GM21717 (cell line): Measurements from ENCODE around the gene MEGF8.

Experiments used
- ATAC-seq: cut with Tn5 transposase; IDR thresholded peaks from one replicate; pipeline ENCODE4 v1.9.1; 2021; ENCODE audit warnings: mild to moderate bottlenecking, moderate library complexity; ENCODE audit not compliant: unreplicated experiment

Gene MEGF8

DNA sequence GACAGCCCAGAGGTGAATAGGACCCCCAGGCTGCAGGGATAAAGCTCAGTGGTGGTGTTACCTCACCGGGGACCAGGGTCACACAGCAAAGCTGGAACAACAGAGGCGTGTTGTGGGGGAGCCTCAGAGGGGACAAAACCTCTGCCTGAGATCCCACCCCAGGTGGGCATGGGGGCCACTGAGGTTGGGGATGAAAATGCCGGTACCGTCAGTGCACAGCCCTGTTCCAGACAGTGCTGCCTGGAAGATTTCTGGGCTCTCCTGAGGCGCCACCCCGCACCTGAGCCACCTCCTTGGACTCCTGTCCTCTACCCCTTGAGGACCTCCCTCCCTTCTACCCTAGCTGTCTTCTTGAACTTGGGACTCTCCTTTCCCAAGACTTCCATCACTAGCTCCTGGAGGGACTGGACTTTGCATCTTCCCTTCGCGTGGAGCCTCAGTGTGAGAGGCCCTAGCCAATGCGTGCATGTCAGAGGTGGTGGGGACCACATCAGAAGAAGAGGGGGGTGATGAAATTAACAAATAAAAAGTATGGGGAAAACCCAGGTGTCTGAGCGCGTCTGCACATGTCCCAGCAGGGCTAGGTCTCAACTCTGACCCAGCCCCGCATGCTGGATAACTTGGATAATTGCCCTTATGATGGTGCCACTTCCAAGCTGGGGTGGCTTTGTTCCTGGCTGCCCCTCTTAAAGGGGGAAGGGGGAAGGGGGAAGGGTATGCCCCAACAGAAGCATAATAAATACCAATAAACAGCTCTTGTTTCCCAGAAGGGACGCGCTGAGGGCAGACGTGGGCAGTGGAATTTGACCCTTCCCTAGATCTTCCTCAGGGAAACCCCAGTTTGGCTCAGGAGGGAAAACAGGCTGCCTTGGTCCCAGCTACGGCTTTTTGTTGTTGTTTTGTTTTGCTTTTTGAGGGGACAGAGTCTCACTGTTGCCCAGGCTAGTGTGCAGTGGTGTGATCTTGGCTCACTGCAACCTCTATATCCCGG lies 53.1 kb downstream of the MEGF8 start:
- no peak for ATAC-seq

DNA sequence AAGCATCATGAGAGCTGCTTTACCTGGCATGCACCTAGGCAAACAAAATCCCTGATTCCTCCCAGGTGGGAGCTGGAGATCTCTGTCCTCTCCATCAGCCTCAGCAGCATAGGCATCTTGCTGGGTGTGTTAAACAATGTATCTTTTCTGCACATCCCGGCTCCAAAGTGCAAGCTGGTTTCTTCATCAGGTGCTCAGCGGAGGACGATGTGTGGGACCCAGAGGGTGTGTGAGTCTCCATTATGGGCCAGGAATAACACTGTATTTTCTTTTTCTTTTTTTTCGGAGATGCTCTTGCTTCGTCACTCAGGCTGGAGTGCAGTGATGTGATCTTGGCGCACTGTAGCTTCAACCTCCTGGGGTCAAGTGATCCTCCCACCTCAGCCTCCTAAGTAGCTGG lies 54.7 kb downstream of the MEGF8 start:
- ATAC-seq = no peak

DNA sequence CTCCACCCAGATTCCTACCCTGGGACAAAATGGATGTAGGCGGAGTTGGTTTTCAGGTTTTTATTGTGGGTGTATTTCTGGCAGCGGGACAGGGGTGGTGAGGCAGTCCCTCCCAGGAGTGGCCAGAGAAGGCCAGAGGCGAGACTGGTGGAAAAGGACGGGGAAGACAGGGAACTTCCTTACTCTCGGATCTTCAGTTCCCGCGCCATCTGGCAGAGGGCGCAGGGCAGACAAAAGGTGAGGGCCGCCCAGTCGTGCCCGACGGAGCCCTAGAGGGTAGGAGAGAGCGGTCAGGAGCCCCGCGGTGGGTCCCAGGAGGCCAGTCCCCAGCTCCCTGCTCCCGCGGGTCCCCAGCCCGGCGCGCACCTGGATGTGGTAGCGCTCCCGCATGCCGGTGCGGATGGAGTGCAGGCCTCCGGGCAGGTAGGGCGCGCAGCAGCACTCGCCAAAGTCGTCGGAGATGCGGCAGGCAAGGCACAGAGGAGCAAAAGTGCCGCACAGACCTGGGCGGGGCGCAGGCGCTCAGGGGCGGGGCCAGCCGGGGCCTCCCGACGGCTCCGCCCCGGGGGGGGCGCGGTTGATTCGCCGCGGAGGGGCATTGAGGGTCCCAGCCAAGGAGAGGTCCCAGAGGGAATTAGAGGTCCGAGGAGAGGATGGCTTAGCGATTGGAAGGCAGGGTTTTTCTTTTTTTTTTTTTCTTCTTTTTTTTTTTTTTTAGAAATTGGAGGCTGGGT lies 61.7 kb downstream of the MEGF8 start:
- ATAC-seq = no peak

DNA sequence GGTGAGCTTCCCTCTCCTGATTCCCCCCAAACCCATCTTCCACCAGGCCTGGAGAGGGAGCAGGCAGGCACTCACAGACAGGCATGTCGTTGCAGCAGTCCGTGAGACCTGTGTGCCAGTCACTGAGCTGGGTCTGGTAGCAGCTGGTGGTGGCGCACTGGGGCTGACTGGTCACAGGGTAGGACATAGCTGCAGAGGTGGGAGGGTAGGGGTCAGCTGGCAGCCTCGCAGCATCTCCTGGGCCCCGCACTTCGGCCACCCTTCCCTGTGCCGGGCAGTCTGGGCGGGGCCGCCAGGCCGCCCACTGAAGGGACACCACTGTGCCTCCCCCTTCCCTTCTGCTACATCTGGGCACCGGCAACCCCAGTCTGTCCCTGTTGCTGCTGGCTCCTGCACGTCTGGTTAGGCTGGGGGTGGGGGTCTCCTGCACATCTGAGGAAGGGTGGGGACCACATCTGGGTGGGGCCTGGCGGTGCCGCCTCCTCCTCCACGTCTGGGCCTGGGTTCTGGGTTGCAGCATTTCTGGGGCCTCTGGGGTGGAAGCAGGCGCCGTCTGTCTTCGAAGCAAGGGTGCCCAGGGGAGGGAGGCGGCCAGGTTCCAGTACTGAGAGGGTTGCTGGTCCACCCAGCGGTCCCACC lies 63.5 kb downstream of the MEGF8 start:
- no peak for ATAC-seq

DNA sequence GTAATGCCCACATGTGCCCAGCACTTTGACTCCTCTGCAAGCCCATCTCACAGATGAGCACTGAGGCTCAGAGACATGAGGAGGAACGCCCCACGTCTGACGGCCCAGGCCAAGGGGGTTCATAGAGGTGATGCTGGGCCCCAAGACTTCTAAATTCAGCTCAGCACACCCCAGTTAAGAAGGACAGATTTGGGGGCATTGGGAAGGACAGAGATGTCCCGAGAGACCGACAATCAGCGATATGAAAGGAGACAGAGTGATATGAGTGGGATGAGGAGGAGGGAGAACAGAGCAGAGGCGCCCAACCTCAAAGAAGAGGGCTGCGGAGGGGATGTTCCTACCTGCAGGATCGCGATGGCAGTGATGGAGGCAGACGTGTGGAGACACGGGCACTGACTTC lies 64.5 kb downstream of the MEGF8 start, which contains the start of gene CNFN:
Gene CNFN (minus strand): TSS at position 399 of the 400 bp plus-strand sequence. CDS start 1,260 bp downstream, outside the sequence.
- no peak for ATAC-seq

DNA sequence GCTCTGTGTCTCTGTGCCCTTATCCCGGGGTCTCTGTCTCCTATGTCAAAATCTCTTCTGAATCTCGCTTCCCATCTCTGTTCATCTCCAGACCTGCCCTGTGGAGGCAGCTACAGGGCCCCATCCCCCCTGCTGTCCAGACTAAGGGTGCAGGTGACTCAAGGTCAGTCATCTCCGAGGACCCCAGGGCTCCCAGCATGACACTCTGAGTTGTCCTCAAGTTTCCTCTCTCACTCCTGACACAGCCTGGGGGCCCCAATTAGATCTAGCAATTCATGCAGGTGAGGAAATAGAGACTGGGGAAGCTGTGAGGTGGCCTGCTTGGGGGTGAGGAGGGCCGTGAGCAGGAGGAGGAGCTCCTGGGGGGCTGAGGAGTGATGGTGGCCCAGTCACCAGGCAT lies 66.7 kb downstream of the MEGF8 start:
- ATAC-seq = no peak

DNA sequence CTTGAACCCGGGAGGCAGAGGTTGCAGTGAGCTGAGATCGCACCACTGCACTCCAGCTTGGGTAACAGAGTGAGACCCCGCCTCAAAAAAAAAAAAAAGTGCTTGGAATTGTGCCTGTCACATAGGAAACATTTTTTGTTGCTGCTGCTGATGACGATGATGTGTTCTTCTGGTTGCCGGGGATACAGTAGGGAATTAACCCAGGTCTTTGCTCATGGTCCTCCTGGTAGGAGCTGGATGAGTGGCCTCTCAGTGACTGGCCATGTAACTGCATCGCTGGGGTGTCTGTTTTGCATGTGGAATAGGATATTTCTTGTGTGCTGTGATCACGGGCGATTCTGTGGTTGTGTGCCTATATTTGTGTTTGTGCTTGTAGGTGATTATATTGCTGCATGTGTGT lies 69.3 kb downstream of the MEGF8 start:
- no peak for ATAC-seq

DNA sequence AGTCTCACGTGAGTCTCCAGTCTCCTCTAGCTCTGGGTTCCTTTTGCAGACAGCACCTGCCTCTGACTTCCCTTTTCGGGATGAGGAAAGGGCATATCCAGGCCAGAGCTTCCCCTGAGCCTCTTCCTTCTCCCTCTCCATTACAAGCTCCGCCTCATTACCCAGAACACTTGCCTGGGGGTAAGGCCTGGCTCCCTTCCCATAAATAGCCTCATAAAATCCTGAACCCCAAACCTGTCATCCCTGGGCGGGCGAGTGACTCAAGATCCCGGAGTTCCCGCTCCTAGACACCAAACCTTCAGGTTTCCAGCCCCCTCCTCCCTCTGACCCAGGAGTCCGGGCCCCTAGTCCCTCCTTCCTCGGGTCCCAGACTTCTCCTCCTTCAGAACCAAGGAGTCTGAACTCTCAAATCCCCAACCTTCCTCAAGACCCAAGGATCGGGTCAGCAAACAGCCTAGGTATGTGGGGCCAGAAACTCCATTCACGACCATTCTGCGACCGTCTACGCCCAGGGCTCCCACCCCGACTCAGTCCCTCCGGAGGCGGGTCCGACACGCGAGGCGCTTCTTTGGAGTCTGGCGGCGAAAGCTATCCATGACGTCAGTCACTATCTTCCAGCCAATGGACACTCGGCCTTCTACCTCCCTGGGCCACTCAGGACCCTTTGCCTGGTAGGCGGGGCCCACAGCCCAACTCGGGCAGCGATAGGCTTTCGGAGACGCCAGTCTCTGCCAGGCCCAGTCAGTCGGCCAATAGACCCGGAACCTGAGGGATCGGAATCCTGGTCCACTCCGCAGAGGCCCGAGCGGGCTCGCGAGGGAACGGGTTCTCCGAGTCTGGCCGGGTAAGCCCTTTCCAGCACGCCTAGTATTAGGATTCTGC lies 71.2 kb downstream of the MEGF8 start:
- ATAC-seq = peak; percentile 92

DNA sequence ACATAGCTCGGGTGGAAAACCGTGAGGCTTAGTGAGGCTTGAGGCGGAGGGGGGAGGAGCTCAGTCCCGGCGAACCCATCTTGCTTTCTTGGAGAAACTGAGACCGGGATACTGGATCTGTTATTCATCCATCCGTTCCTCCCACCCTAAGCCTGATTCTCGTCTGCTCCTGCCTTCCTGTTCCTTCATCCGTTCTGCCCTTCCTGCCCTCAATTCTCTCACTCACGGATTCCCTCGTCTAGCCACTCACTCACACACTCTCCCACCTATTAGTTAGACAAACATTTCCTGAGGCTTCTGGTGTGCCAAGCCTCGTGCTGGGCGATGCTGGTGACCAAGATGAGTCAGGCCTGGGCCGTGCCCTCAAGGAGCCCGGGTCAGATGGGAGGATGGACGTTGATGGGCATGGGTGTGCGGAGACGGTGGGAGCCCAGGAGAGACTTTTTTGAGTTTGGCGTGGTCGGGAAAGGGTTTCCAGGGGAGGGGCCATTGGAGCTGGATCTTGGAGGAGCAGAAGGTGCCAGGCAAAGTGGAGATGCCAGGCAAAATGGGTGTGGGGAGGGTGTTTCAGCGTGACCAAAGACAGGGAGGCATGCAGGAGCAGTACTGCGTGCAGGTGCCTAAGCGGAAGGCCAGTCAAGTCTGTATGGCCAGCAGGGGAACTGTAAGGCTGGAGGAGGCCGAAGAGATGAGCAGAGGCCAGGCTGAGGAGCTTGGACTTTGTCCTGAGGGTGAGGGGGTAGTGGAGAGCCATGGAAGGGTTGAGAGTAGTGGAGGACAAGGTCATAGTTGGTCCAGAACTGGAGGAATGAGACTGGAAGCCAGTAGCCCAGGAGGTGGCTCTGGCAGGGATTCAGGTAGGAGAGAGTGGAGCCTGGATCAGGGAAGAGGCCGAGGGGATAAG lies 72.1 kb downstream of the MEGF8 start:
- no peak for ATAC-seq

DNA sequence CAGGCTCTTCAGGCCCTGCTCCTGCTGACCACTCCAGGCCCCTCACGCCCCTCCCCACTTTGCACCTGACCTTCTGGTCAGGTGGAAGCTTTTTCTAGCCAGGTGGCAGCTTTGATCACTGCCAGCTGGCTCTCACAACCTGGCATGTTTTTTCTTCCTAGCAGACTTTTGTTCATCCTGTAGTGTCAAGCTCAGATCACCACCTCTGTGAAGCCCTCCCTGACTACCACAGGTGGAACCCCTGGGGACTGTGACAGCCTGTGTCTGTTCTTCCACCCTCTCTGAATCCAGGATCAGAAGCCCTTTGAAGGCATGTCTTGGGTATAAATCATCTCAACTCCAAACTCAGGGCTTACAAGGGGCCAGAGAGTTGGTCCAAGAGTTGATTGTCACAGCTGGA lies 75.0 kb downstream of the MEGF8 start:
- no peak for ATAC-seq

DNA sequence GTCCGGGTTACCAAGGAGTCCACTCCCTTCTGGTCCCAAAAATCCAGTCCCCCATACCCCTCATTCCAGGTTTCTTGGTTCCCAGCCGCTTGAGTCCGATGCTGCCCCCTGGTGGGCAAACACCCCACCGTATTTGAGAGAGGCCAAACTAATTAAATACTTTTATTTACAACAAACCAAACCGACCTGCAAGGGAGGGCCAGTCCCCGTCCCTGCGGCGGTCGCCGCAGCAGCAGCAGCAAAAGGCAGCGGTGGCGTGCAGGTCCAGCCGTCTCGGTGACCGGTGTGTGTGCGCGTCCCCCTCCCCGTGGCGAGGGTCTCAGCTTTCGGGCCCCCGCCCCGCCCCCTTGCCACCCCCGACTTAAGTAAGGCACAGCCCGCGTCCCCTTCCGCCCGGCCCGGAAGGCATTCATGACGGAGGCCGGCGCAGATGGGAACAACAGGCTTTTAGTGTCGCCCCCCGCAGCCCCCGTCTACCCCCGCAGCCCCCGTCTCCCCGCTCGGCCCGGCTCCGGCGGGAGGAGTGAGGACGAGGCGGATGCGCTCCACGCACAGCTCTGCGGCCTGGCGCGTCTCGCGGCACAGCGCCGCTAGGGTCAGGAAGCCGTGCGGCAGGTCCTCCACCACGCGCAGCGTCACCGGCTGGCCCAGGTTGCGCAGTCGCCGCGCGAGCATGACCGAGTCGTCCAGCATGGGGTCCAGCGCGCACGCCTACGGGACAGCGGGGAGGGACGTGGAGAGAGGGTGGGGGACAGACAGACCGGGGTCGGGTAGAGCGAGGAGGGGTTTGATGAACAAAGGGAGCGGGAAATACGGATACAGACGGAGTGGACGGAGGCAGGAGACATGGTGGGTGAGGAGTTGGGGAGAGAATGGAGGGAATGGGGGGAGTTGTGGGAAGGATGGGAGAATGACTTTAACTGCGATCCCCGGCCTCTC lies 76.2 kb downstream of the MEGF8 start:
- ATAC-seq = no peak

DNA sequence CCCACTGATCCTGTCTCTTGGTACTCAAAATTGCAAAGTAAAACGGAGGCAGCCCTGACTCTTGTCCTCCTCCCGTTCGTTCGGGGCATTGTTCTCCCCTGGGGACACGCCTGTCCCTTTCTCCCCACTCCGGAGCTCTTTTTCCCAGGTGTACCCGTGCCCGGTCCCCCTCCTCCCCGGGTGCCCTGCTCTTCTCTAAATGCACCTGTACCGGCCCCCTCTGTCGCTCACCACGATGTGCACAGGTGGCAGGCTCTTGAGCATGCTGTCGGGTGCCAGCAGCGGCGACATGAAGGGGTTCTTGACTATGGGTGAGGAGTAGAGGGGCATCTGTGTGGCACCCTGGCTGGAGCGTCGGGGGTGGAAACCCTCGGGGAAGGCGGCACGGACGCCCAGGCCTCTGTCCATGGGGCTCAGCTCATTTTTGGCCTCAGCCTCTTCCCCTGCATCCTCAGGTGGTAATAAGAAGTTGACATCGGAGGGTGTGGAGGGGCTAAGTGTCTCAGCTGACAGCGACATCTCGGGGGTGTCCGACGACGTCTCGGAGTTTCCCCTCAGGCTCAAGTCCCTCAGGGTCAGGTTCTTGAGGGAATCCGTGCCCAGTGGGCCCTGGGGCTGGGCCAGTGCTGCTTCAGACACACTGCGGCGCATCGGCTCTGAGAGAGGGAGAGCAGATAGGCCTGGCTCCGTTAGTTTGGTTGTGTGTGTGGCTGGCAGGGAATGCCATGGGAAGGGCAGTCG lies 77.1 kb downstream of the MEGF8 start:
- ATAC-seq = no peak

DNA sequence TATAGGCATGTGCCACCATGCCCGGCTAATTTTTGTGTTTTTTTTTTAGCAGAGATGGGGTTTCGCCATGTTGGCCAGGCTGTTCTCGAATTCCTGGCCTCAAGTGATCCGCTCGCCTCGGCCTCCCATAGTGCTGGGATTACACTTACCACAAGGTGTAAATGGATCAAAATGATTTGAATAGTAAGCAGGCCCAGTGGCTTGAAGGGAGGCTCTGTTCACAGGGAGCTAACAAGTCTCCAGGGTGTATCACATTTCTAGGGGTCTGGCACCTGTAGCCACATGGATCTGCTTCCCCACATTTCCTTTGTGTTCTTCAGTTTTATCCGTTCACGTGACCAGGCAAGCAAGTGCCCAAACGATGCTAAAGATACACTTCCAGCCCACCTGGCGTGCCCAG lies 78.2 kb downstream of the MEGF8 start:
- no peak for ATAC-seq

DNA sequence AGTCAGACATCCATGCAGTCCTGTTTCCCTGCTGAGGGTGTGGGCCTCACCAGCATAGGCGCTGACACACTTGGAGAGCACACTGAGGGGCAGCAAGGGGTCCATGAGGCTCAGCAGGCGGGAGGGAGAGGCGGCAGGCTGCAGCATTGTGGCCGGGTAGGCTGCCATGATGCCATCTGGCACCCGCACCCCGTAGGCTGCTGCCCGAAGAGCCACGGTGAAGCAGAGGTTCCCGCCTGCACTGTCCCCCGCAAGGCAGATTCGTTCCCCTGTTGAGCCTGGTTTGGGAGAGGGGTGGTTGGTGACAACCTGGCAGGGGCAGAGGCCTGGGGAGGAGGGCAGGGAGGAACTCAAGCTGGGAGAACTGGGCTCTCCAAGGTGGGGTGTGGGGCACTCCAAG lies 80.7 kb downstream of the MEGF8 start:
- no peak for ATAC-seq

DNA sequence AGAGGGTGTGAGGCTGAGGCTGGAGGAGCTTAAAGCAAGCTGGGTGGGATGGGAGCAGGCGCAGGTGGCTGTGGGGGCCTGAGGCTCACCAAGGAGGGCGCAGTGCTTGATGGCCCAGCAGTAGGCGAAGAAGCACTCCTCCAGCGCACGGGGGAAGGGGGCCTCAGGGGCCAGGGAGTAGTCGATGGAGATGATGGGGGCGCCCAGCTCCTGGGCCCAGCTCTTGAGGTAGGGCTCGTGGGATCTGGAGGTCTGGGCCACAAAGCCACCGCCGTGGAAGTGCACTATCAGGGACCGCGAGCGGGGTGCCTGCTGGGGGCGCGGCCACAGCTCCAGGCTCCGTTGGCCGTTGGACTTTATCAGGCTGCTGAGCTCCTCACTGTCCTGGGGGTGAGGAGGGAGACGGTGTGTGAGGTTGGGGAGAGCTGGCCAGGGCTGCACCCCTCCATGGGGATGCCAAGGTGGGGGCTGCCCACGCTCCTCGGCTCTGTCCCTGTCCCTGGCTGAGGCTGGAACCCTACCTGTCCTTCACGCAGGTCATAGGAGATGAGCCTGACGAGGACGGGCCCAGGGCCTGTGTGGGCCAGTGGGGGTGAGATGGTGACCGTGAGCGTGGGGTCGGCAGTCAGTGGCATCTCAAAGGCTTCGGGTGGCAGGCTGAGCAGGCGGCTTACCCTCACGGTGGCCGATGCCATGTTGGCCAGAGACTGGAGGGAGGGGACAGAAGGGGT lies 81.8 kb downstream of the MEGF8 start:
- ATAC-seq = no peak

DNA sequence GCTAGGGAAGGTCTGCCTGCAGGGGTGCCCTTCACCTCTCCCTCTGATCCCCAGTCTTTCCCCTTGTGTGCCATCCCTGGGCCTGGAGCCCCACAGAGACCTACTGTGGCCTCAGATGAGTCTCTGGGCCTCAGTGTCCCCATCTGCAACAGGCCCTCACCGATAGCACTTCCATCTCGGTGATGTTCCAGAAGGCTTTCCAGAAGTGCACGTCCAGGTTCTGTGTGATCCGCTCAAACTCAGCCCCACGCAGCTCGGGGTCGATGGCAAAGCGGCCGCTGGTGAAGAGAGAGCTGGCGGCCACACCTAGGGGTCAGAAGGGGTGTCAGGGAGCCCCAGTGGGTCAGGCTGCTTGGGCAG lies 82.4 kb downstream of the MEGF8 start:
- ATAC-seq = no peak

DNA sequence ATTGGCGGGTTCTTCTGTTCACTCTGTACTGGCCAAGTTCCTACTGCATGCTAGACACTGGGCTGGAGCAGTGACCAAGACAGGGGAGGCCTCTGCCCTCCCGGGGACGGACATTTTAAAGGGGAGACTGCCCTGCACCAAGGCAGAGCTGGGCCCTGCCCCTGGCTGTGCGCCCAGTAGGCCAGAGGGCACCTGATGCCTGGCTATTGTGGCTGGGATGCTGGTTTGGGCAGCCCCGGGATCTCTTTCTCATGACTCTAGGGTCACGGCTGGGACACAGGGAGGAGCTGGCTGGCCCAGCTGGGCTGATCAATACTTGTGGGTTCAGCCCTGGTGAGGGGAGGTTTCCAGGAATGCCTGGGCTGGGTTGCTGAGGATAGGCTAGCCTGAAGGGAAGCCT lies 84.0 kb downstream of the MEGF8 start:
- no peak for ATAC-seq
